Mesenteric fat pad (tissue), 1 donor: ENCODE measurements around the gene FKRP. TPM values are rescaled to one million over a fixed set of nuclear protein-coding genes. Genes with fewer than 3 reads are reported as not detected.

ENCODE experiments used
- DNase-seq: peaks from one replicate; pipeline ENCODE4 v3.0.0-alpha.2; 2020; ENCODE audit warnings: low spot score
- total RNA-seq: library from RNA; stranded (reverse); fragmentation: NEBNext Ultra II Directional; extraction: Animal tissue kit (Norgen Biotek cat#: 25700); gene quantifications from one replicate; pipeline ENCODE4 v1.2.1, GENCODE V29; 2021
- donor health status: DM: yes; HTN: yes; CAD: no.

FKRP gene
- total RNA-seq, 1 donor from 2014 or later = 13.2 TPM

- DNase-seq = no peak
These were observed 26.8 kb upstream of the FKRP start for GRCh38 chr19:46718934-46719622.

- DNase-seq = no peak
These were observed 26.0 kb upstream of the FKRP start for GRCh38 chr19:46719629-46720502.

GRCh38 chr19:46720503-46721239 lies 25.2 kb upstream of the FKRP start:
- no peak for DNase-seq

GRCh38 chr19:46721269-46722003 lies 24.4 kb upstream of the FKRP start:
- no peak for DNase-seq

GRCh38 chr19:46722004-46722380 lies 23.9 kb upstream of the FKRP start:
- no peak for DNase-seq

- DNase-seq = no peak
These were observed 23.3 kb upstream of the FKRP start for GRCh38 chr19:46722421-46723022.

GRCh38 chr19:46723023-46723461 lies 22.8 kb upstream of the FKRP start:
- no peak for DNase-seq

GRCh38 chr19:46723471-46723870 lies 22.4 kb upstream of the FKRP start:
- DNase-seq = no peak

- DNase-seq = no peak
These were observed 21.4 kb upstream of the FKRP start for GRCh38 chr19:46724468-46724867.

- no peak for DNase-seq
These were observed 20.6 kb upstream of the FKRP start for GRCh38 chr19:46725036-46725820.

GRCh38 chr19:46725859-46726393 lies 19.9 kb upstream of the FKRP start:
- DNase-seq = no peak

GRCh38 chr19:46726551-46726950 lies 19.3 kb upstream of the FKRP start:
- DNase-seq = no peak

GRCh38 chr19:46726971-46727501 lies 18.8 kb upstream of the FKRP start:
- no peak for DNase-seq

- no peak for DNase-seq
These were observed 18.1 kb upstream of the FKRP start for GRCh38 chr19:46727757-46728156.

GRCh38 chr19:46728208-46728607 lies 17.6 kb upstream of the FKRP start:
- no peak for DNase-seq

- no peak for DNase-seq
These were observed 17.0 kb upstream of the FKRP start for GRCh38 chr19:46728693-46729339.

- no peak for DNase-seq
These were observed 16.2 kb upstream of the FKRP start for GRCh38 chr19:46729696-46730095.

- DNase-seq = no peak
These were observed 15.7 kb upstream of the FKRP start for GRCh38 chr19:46730187-46730586.

- no peak for DNase-seq
These were observed 15.3 kb upstream of the FKRP start for GRCh38 chr19:46730595-46730994.
